CD8-positive, alpha-beta memory T cell (primary cell): ENCODE results near the gene SNX25. TPM values are rescaled to one million over a fixed set of nuclear protein-coding genes. Genes with fewer than 3 reads are reported as not detected.

Experiments
- CTCF ChIA-PET: fragments of 350-600 bp; sonication (Branson Sonifier 250); formaldehyde crosslinking; loops from one replicate; lab custom pipeline; 2021; ENCODE audit warnings: antibody characterized with exemption; lab: Charles Lee
- POLR2A ChIA-PET: fragments of 350-600 bp; sonication (Branson Sonifier 250); formaldehyde crosslinking; loops from one replicate; lab custom pipeline; 2021; ENCODE audit warnings: antibody characterized with exemption; lab: Charles Lee
- DNase-seq, 5 donors: peaks; one replicate each; pipeline versions ENCODE4 v3.0.0 to v3.0.0-alpha.2; 2020 to 2022; ENCODE audit warnings: mixed read lengths in 1 of 5
- H3K27ac ChIP-seq: one replicate; pipeline ENCODE4 v1.7.0; 2013; ENCODE audit warnings: low read depth, mild to moderate bottlenecking, low read length, moderate library complexity
- H3K27me3 ChIP-seq: 2 replicates; pipeline ENCODE4 v1.7.0; 2013; ENCODE audit warnings: low read length, mild to moderate bottlenecking; ENCODE audit not compliant: insufficient read depth, poor library complexity, severe bottlenecking
- H3K36me3 ChIP-seq: 2 replicates; pipeline ENCODE4 v1.7.0; 2013; ENCODE audit warnings: mild to moderate bottlenecking, low read length, moderate library complexity; ENCODE audit not compliant: insufficient read depth
- H3K4me1 ChIP-seq: 2 replicates; pipeline ENCODE4 v1.7.0; 2013; ENCODE audit warnings: mild to moderate bottlenecking, low read length, moderate library complexity; ENCODE audit not compliant: insufficient read depth
- H3K4me3 ChIP-seq: 2 replicates; pipeline ENCODE4 v1.7.0; 2013; ENCODE audit warnings: mild to moderate bottlenecking, low read length
- H3K9me3 ChIP-seq: 2 replicates; pipeline ENCODE4 v1.7.0; 2013; ENCODE audit warnings: mild to moderate bottlenecking, low read length
- H3K27ac Mint-ChIP-seq, 8 donors: one replicate each; pipeline ENCODE4 v1.8.0; 2020 to 2021; ENCODE audit warnings: mixed read lengths in 8 of 8, mild to moderate bottlenecking in 6 of 8, inconsistent platforms in 3 of 8, moderate library complexity in 3 of 8
- H3K27me3 Mint-ChIP-seq, 2 donors: one replicate each; pipeline ENCODE4 v1.8.0; 2020 to 2021; ENCODE audit warnings: mixed read lengths in 2 of 2, mild to moderate bottlenecking in 1 of 2, moderate library complexity in 1 of 2
- H3K36me3 Mint-ChIP-seq, 3 donors: one replicate each; pipeline ENCODE4 v1.8.0; 2020 to 2021; ENCODE audit warnings: mixed read lengths in 3 of 3, inconsistent platforms in 1 of 3, mild to moderate bottlenecking in 1 of 3
- H3K4me1 Mint-ChIP-seq, 3 donors: one replicate each; pipeline ENCODE4 v1.8.0; 2020 to 2021; ENCODE audit warnings: mixed read lengths in 3 of 3, inconsistent platforms in 1 of 3, mild to moderate bottlenecking in 1 of 3
- H3K4me3 Mint-ChIP-seq, 7 donors: one replicate each; pipeline ENCODE4 v1.8.0; 2020 to 2021; ENCODE audit warnings: mixed read lengths in 7 of 7, mild to moderate bottlenecking in 6 of 7, moderate library complexity in 4 of 7, inconsistent platforms in 2 of 7
- H3K9me3 Mint-ChIP-seq, 5 donors: one replicate each; pipeline ENCODE4 v1.8.0; 2020 to 2022; ENCODE audit warnings: mixed read lengths in 5 of 5, mild to moderate bottlenecking in 3 of 5, moderate library complexity in 2 of 5, inconsistent platforms in 1 of 5
- polyA plus RNA-seq: library from polyadenylated mRNA; unstranded; fragments of 300-500 nt; fragmentation: Illumina TruSeq; gene quantifications from one replicate; pipeline ENCODE4 v1.2.3, GENCODE V29; 2021
- total RNA-seq, 2 experiments: library from RNA; stranded (reverse); gene quantifications; one replicate each; pipeline ENCODE4 v1.2.3, GENCODE V29; 2021

The SNX25 gene
- total and polyA plus RNA-seq, 3 experiments from 2014 or later, result 7.8 to 18.2 (median 17.7) TPM

- Mint-ChIP-seq H3K9me3 (peaks cover 0 to 9% (median 5%) of the 10 kb centered on the region in 5 donors), H3K27ac (no peak overlapping the region), H3K4me3 (no peak overlapping the region), H3K27me3 (peaks cover 2 to 3% of the 10 kb centered on the region in 2 donors), H3K4me1 (peaks cover 5 to 11% (median 11%) of the 10 kb centered on the region in 3 donors), H3K36me3 (peaks cover 0 to 14% (median 7%) of the 10 kb centered on the region in 3 donors)
- peaks cover 4% of the 10 kb centered on the region for H3K4me1 ChIP-seq
- no peak for DNase-seq
- no peak overlapping the region for H3K27ac ChIP-seq
- no peaks in the 10 kb centered on the region for H3K36me3 ChIP-seq
- H3K9me3 ChIP-seq, result no peaks in the 10 kb centered on the region
- POLR2A ChIA-PET, result interaction anchor here (1.0 kb wide), 1 partner anchor 13 kb away, joined by 3 read pairs; no protein-coding TSS in a partner anchor
- CTCF ChIA-PET, result no interaction called here
- no peak overlapping the region for H3K4me3 ChIP-seq
- no peaks in the 10 kb centered on the region for H3K27me3 ChIP-seq
These were observed 172.1 kb downstream of the SNX25 start for GRCh38 chr4:185381288-185382196.

GRCh38 chr4:185382754-185383153 lies 173.4 kb downstream of the SNX25 start:
- ChIA-PET CTCF (no interaction called here), POLR2A (interaction anchor here (1.0 kb wide), 1 partner anchor 12 kb away, joined by 3 read pairs; no protein-coding TSS in a partner anchor)

GRCh38 chr4:185383451-185383850 lies 174.1 kb downstream of the SNX25 start:
- CTCF ChIA-PET, result no interaction called here

More at GRCh38 chr4:185382754-185383153, 173.4 kb downstream of the SNX25 start:
- Histone ChIP-seq H3K9me3 (no peaks in the 10 kb centered on the region), H3K27ac (no peak overlapping the region), H3K27me3 (no peaks in the 10 kb centered on the region), H3K4me1 (peaks cover 4% of the 10 kb centered on the region), H3K4me3 (no peak overlapping the region), H3K36me3 (no peaks in the 10 kb centered on the region)
- Mint-ChIP-seq H3K9me3 (peaks cover 0 to 9% (median 5%) of the 10 kb centered on the region in 5 donors), H3K27ac (no peak overlapping the region), H3K4me1 (peaks cover 5 to 11% (median 11%) of the 10 kb centered on the region in 3 donors), H3K4me3 (no peak overlapping the region), H3K36me3 (peaks cover 0 to 14% (median 5%) of the 10 kb centered on the region in 3 donors), H3K27me3 (peaks cover 2 to 5% of the 10 kb centered on the region in 2 donors)
- DNase-seq, result no peak

GRCh38 chr4:185384061-185384460 lies 174.7 kb downstream of the SNX25 start:
- Mint-ChIP-seq H3K27ac (no peak overlapping the region), H3K27me3 (peaks cover 2 to 5% of the 10 kb centered on the region in 2 donors), H3K9me3 (peaks cover 0 to 9% (median 5%) of the 10 kb centered on the region in 5 donors), H3K36me3 (peaks cover 0 to 14% (median 2%) of the 10 kb centered on the region in 3 donors), H3K4me3 (no peak overlapping the region), H3K4me1 (peaks cover 5 to 11% (median 11%) of the 10 kb centered on the region in 3 donors)
- peaks cover 4% of the 10 kb centered on the region for H3K4me1 ChIP-seq
- H3K9me3 ChIP-seq, result no peaks in the 10 kb centered on the region
- H3K27me3 ChIP-seq, result no peaks in the 10 kb centered on the region
- no peak overlapping the region for H3K4me3 ChIP-seq
- H3K36me3 ChIP-seq, result no peaks in the 10 kb centered on the region
- ChIA-PET POLR2A (no interaction called here), CTCF (no interaction called here)
- DNase-seq, result no peak
- H3K27ac ChIP-seq, result no peak overlapping the region

More at GRCh38 chr4:185383451-185383850, 174.1 kb downstream of the SNX25 start:
- H3K27me3 ChIP-seq, result no peaks in the 10 kb centered on the region
- POLR2A ChIA-PET, result no interaction called here
- Mint-ChIP-seq H3K9me3 (peaks cover 0 to 9% (median 5%) of the 10 kb centered on the region in 5 donors), H3K27me3 (peaks cover 2 to 5% of the 10 kb centered on the region in 2 donors), H3K36me3 (peaks cover 0 to 14% (median 3%) of the 10 kb centered on the region in 3 donors), H3K4me1 (peaks cover 5 to 11% (median 11%) of the 10 kb centered on the region in 3 donors), H3K4me3 (no peak overlapping the region), H3K27ac (no peak overlapping the region)
- peaks cover 4% of the 10 kb centered on the region for H3K4me1 ChIP-seq
- H3K9me3 ChIP-seq, result no peaks in the 10 kb centered on the region
- no peaks in the 10 kb centered on the region for H3K36me3 ChIP-seq
- no peak overlapping the region for H3K4me3 ChIP-seq
- DNase-seq, result no peak
- H3K27ac ChIP-seq, result no peak overlapping the region

- ChIA-PET CTCF (interaction anchor here (0.7 kb wide), 1 partner anchor 201 kb away, joined by 3 read pairs; no protein-coding TSS in a partner anchor), POLR2A (no interaction called here)
- Histone ChIP-seq H3K36me3 (no peaks in the 10 kb centered on the region), H3K9me3 (no peaks in the 10 kb centered on the region), H3K27ac (no peak overlapping the region), H3K4me1 (peaks cover 4% of the 10 kb centered on the region), H3K27me3 (no peaks in the 10 kb centered on the region), H3K4me3 (no peak overlapping the region)
- H3K36me3 Mint-ChIP-seq, result peaks cover 0 to 14% (median 2%) of the 10 kb centered on the region in 3 donors
- peaks cover 2 to 5% of the 10 kb centered on the region in 2 donors for H3K27me3 Mint-ChIP-seq
- peaks cover 5 to 11% (median 11%) of the 10 kb centered on the region in 3 donors for H3K4me1 Mint-ChIP-seq
- peaks cover 0 to 9% (median 5%) of the 10 kb centered on the region in 5 donors for H3K9me3 Mint-ChIP-seq
- H3K4me3 Mint-ChIP-seq, result no peak overlapping the region
- no peak overlapping the region for H3K27ac Mint-ChIP-seq
- no peak for DNase-seq
These were observed 175.5 kb downstream of the SNX25 start for GRCh38 chr4:185384930-185385331.

GRCh38 chr4:185387957-185388356 lies 178.6 kb downstream of the SNX25 start:
- Histone ChIP-seq H3K36me3 (no peaks in the 10 kb centered on the region), H3K9me3 (no peaks in the 10 kb centered on the region), H3K4me3 (no peak overlapping the region), H3K27me3 (no peaks in the 10 kb centered on the region), H3K4me1 (peaks cover 4% of the 10 kb centered on the region), H3K27ac (no peak overlapping the region)
- ChIA-PET POLR2A (no interaction called here), CTCF (no interaction called here)
- Mint-ChIP-seq H3K36me3 (no peaks in the 10 kb centered on the region), H3K4me1 (peaks cover 6 to 20% (median 18%) of the 10 kb centered on the region in 3 donors), H3K27ac (peak overlapping the region in 2 of 8 donors; percentile 32 to 58), H3K27me3 (peaks cover 2 to 5% of the 10 kb centered on the region in 2 donors), H3K4me3 (no peak overlapping the region), H3K9me3 (no peaks in the 10 kb centered on the region)
- no peak for DNase-seq

- Histone ChIP-seq H3K4me1 (peaks cover 11% of the 10 kb centered on the region), H3K4me3 (no peak overlapping the region), H3K27me3 (no peaks in the 10 kb centered on the region), H3K27ac (no peak overlapping the region), H3K9me3 (no peaks in the 10 kb centered on the region), H3K36me3 (no peaks in the 10 kb centered on the region)
- Mint-ChIP-seq H3K9me3 (no peaks in the 10 kb centered on the region), H3K4me1 (peaks cover 16 to 26% (median 24%) of the 10 kb centered on the region in 3 donors), H3K36me3 (peaks cover 0 to 3% (median 1%) of the 10 kb centered on the region in 3 donors), H3K27me3 (peaks cover 0 to 2% of the 10 kb centered on the region in 2 donors), H3K27ac (no peak overlapping the region), H3K4me3 (no peak overlapping the region)
- no peak for DNase-seq
- ChIA-PET POLR2A (no interaction called here), CTCF (no interaction called here)
These were observed 181.5 kb downstream of the SNX25 start for GRCh38 chr4:185390941-185391340.

- H3K27me3 Mint-ChIP-seq, result no peaks in the 10 kb centered on the region
- Histone ChIP-seq H3K36me3 (no peaks in the 10 kb centered on the region), H3K9me3 (no peaks in the 10 kb centered on the region), H3K4me1 (peaks cover 15% of the 10 kb centered on the region), H3K27ac (no peak overlapping the region), H3K27me3 (no peaks in the 10 kb centered on the region), H3K4me3 (no peak overlapping the region)
- peak overlapping the region in 1 of 7 donors; percentile 12 for H3K4me3 Mint-ChIP-seq
- CTCF ChIA-PET, result no interaction called here
- no peaks in the 10 kb centered on the region for H3K9me3 Mint-ChIP-seq
- peaks cover 22 to 31% (median 29%) of the 10 kb centered on the region in 3 donors for H3K4me1 Mint-ChIP-seq
- peaks cover 0 to 3% (median 1%) of the 10 kb centered on the region in 3 donors for H3K36me3 Mint-ChIP-seq
- POLR2A ChIA-PET, result no interaction called here
- peak overlapping the region in 3 of 8 donors; percentile 10 to 54 (median 20) for H3K27ac Mint-ChIP-seq
- DNase-seq, result no peak
These were observed 182.8 kb downstream of the SNX25 start for GRCh38 chr4:185392156-185392555.
